ENCODE results near the gene RAB6C. TPM values are rescaled to one million over a fixed set of nuclear protein-coding genes. Genes with fewer than 3 reads are reported as not detected.
"Not testable (repeated sequence)": the region's sequence is repeated elsewhere in the genome, so short reads cannot be mapped to it uniquely, and the experiment has no call there.

RAB6C gene
- total and polyA plus RNA-seq, 10 of the 15 experiments (the other 5 are each of a cell fraction or from before 2014, with no cell fraction given): not detected

GRCh38 chr2:130025931-130026330, 46.5 kb downstream of the RAB6C start:
- H2AFZ ChIP-seq (ENCODE audit: control insufficient read depth, low read depth, low read length); BruUV-seq (replicated peaks); H3K79me2 ChIP-seq (ENCODE audit: control insufficient read depth, insufficient read depth, low read length); ATAC-seq; H3K9me3 ChIP-seq (replicated peaks; ENCODE audit: control insufficient read depth, insufficient read depth, low read length); POLR2A ChIA-PET; in situ Hi-C loops (cut with MboI); H3K27me3 ChIP-seq (replicated peaks in 1 of 2; ENCODE audit: control insufficient read depth in 2 of 2, insufficient read depth in 2 of 2, low read length in 1 of 2); DNase-seq (ENCODE audit: low read depth, low spot score); H4K20me1 ChIP-seq (ENCODE audit: control insufficient read depth, insufficient read depth); CTCF ChIA-PET; H3K4me1 ChIP-seq (ENCODE audit: control insufficient read depth, insufficient read depth, low read length); H3K9ac ChIP-seq (ENCODE audit: control insufficient read depth, insufficient read depth, low read length); H3K36me3 ChIP-seq (ENCODE audit: control insufficient read depth in 2 of 2, insufficient read depth in 2 of 2, low read length in 1 of 2); SMC1A ChIA-PET (ENCODE audit: uncharacterized antibody, unreplicated experiment); FAIRE-seq; RAD21 ChIA-PET (ENCODE audit: unreplicated experiment); H3K4me2 ChIP-seq (ENCODE audit: control insufficient read depth, insufficient read depth); H3K4me3 ChIP-seq; H3K27ac ChIP-seq (ENCODE audit: control insufficient read depth, insufficient read depth): not testable (repeated sequence)
- intact Hi-C loops (cut with micrococcal nuclease; ENCODE audit: unreplicated experiment): loop anchor here (10.0 kb wide), 1 partner anchor 309 kb away; no protein-coding TSS in a partner anchor
- 0 out of 2 replicates have a peak, but pooled peaks have one; percentile 20 for TF ChIP-seq RAD21 (IDR thresholded peaks at IDR 0.05; ENCODE audit: insufficient read depth, low read depth, low read length)
- 42% methylated on average over 1 of the region's 1 CpG for WGBS (ENCODE audit: insufficient coverage, insufficient replicate concordance, low lambda C conversion rate, missing lambda C conversion rate)

Other genes with a start within 250 kb of the RAB6C start
- gene POTEF, start 149.6 kb downstream of the RAB6C start, total RNA-seq (2014; rRNA removed): 0.11 TPM in 1 of 2 replicates, not detected in the other
- gene POTEF, start 149.6 kb downstream of the RAB6C start, total RNA-seq (2014; rRNA removed; fragmentation: Illumina TruSeq; extraction: Trizol): not detected in 2 replicates
- gene POTEF, start 149.6 kb downstream of the RAB6C start, total RNA-seq (2021): not detected in 2 replicates
- not detected in 2 replicates for gene POTEF, start 149.6 kb downstream of the RAB6C start, polyA plus RNA-seq (2011; rRNA removed)
- gene POTEF, start 149.6 kb downstream of the RAB6C start, polyA plus RNA-seq (2014; fragmentation: Illumina TruSeq; extraction: Trizol): 0.03 TPM in 1 of 2 replicates, not detected in the other
- gene POTEF, start 149.6 kb downstream of the RAB6C start, polyA plus RNA-seq (2014; fragmentation: Nextera tagmentation; extraction: Ambion mirVana): not detected
- 0.05 TPM in 1 of 2 replicates, not detected in the other for gene POTEF, start 149.6 kb downstream of the RAB6C start, polyA plus RNA-seq (2014; rRNA removed)
- gene POTEF, start 149.6 kb downstream of the RAB6C start, polyA plus RNA-seq (2016; fragmentation: Nextera tagmentation; extraction: Ambion mirVana): not detected
- 15.3 and 17.9 TPM in 2 replicates for gene CCDC74B, start 165.4 kb downstream of the RAB6C start, total RNA-seq (2014; rRNA removed)
- 6.1 and 7.2 TPM in 2 replicates for gene CCDC74B, start 165.4 kb downstream of the RAB6C start, total RNA-seq (2014; rRNA removed; fragmentation: Illumina TruSeq; extraction: Trizol)
- gene CCDC74B, start 165.4 kb downstream of the RAB6C start, total RNA-seq (2021): 14.4 and 15.3 TPM in 2 replicates
- gene CCDC74B, start 165.4 kb downstream of the RAB6C start, polyA plus RNA-seq (2011; rRNA removed): 8.9 and 10.7 TPM in 2 replicates
- gene CCDC74B, start 165.4 kb downstream of the RAB6C start, polyA plus RNA-seq (2014; fragmentation: Illumina TruSeq; extraction: Trizol): 2.2 and 6.5 TPM in 2 replicates
- gene CCDC74B, start 165.4 kb downstream of the RAB6C start, polyA plus RNA-seq (2014; fragmentation: Nextera tagmentation; extraction: Ambion mirVana): 1 to 10 TPM in 1 of 2 experiments, under 1 TPM in 1; 0.52 to 2.9 TPM
- gene CCDC74B, start 165.4 kb downstream of the RAB6C start, polyA plus RNA-seq (2014; rRNA removed): 21.2 and 26.2 TPM in 2 replicates
- 10 to 100 TPM in 1 of 2 experiments, 1 to 10 TPM in 1; 8.8 to 11.3 TPM for gene CCDC74B, start 165.4 kb downstream of the RAB6C start, polyA plus RNA-seq (2016; fragmentation: Nextera tagmentation; extraction: Ambion mirVana)
- 36.1 and 45.9 TPM in 2 replicates for gene SMPD4, start 201.9 kb downstream of the RAB6C start, total RNA-seq (2014; rRNA removed)
- 23.7 and 27.1 TPM in 2 replicates for gene SMPD4, start 201.9 kb downstream of the RAB6C start, total RNA-seq (2014; rRNA removed; fragmentation: Illumina TruSeq; extraction: Trizol)
- gene SMPD4, start 201.9 kb downstream of the RAB6C start, total RNA-seq (2021): 78.2 and 79.5 TPM in 2 replicates
- gene SMPD4, start 201.9 kb downstream of the RAB6C start, polyA plus RNA-seq (2011; rRNA removed): 13.7 and 26.0 TPM in 2 replicates
- 23.4 and 45.4 TPM in 2 replicates for gene SMPD4, start 201.9 kb downstream of the RAB6C start, polyA plus RNA-seq (2014; fragmentation: Illumina TruSeq; extraction: Trizol)
- gene SMPD4, start 201.9 kb downstream of the RAB6C start, polyA plus RNA-seq (2014; fragmentation: Nextera tagmentation; extraction: Ambion mirVana): 10 to 100 TPM in 1 of 2 experiments, 1 to 10 TPM in 1; 5.0 to 10.4 TPM
- 60.4 and 62.8 TPM in 2 replicates for gene SMPD4, start 201.9 kb downstream of the RAB6C start, polyA plus RNA-seq (2014; rRNA removed)
- 10 to 100 TPM; 79.0 to 82.0 TPM for gene SMPD4, start 201.9 kb downstream of the RAB6C start, polyA plus RNA-seq (2016; fragmentation: Nextera tagmentation; extraction: Ambion mirVana)
- 321 and 369 TPM in 2 replicates for gene MZT2B, start 202.6 kb downstream of the RAB6C start, total RNA-seq (2014; rRNA removed)
- gene MZT2B, start 202.6 kb downstream of the RAB6C start, total RNA-seq (2014; rRNA removed; fragmentation: Illumina TruSeq; extraction: Trizol): 45.7 and 51.5 TPM in 2 replicates
- gene MZT2B, start 202.6 kb downstream of the RAB6C start, total RNA-seq (2021): 399 and 409 TPM in 2 replicates
- gene MZT2B, start 202.6 kb downstream of the RAB6C start, polyA plus RNA-seq (2011; rRNA removed): 60.4 and 104 TPM in 2 replicates
- gene MZT2B, start 202.6 kb downstream of the RAB6C start, polyA plus RNA-seq (2014; fragmentation: Illumina TruSeq; extraction: Trizol): 7.2 TPM in 1 of 2 replicates, not detected in the other
- gene MZT2B, start 202.6 kb downstream of the RAB6C start, polyA plus RNA-seq (2014; fragmentation: Nextera tagmentation; extraction: Ambion mirVana): 10 to 100 TPM in 1 of 2 experiments, 1 to 10 TPM in 1; 6.3 to 20.4 TPM
- gene MZT2B, start 202.6 kb downstream of the RAB6C start, polyA plus RNA-seq (2014; rRNA removed): 292 and 388 TPM in 2 replicates
- 100 to 1,000 TPM; 294 to 320 TPM for gene MZT2B, start 202.6 kb downstream of the RAB6C start, polyA plus RNA-seq (2016; fragmentation: Nextera tagmentation; extraction: Ambion mirVana)
- not detected in 2 replicates for gene TUBA3E, start 218.8 kb downstream of the RAB6C start, total RNA-seq (2014; rRNA removed)
- not detected in 2 replicates for gene TUBA3E, start 218.8 kb downstream of the RAB6C start, total RNA-seq (2014; rRNA removed; fragmentation: Illumina TruSeq; extraction: Trizol)
- gene TUBA3E, start 218.8 kb downstream of the RAB6C start, total RNA-seq (2021): not detected in 2 replicates
- not detected in 2 replicates for gene TUBA3E, start 218.8 kb downstream of the RAB6C start, polyA plus RNA-seq (2011; rRNA removed)
- not detected in 2 replicates for gene TUBA3E, start 218.8 kb downstream of the RAB6C start, polyA plus RNA-seq (2014; fragmentation: Illumina TruSeq; extraction: Trizol)
- not detected for gene TUBA3E, start 218.8 kb downstream of the RAB6C start, polyA plus RNA-seq (2014; fragmentation: Nextera tagmentation; extraction: Ambion mirVana)
- gene TUBA3E, start 218.8 kb downstream of the RAB6C start, polyA plus RNA-seq (2014; rRNA removed): not detected in 2 replicates
- gene TUBA3E, start 218.8 kb downstream of the RAB6C start, polyA plus RNA-seq (2016; fragmentation: Nextera tagmentation; extraction: Ambion mirVana): not detected

All from GM12878 (cell line).